ENCODE data around the gene RPTN. TPM values are rescaled to one million over a fixed set of nuclear protein-coding genes. Genes with fewer than 3 reads are reported as not detected.

Gene RPTN
- total RNA-seq, 8 experiments from 2014 or later: 0.05 to 0.41 (median 0.23) TPM; not detected in 4

DNA sequence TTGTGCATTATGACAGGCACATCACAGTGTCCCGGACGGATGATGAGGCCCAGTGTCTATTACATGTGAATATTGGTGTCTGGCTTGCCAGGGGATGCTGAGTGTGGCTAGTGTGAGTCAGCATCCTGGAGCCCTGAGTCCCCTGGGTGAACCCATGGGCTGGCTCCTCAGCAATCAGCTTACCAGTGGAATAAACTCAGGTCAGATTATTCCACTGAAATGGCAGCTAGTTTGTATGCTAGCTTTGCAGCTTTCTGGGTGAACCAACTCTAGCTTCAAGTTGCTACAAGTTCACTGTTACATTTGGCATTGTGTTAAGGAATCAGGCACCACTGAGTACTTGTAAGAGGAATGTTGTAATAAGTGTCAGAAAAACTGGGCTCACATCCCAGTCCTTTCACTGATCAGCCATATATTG, 23.9 kb upstream of the RPTN start:
- Histone ChIP-seq H3K4me3 (no peak overlapping the region), H3K27ac (no peak overlapping the region), H3K4me1 (replicated peaks in 1 of 2) (no peaks in the 10 kb centered on the region)
- peak in 3 of 8 experiments; percentile 20 to 94 (median 90) for ATAC-seq (replicated peaks in 6 of 8)
- in situ Hi-C loops (cut with MboI; ENCODE audit: low pct_unique_long_range_greater_than_20kb in 2 of 9, low sequenced_read_pairs in 9 of 9, unreplicated experiment in 9 of 9): loop anchor here in 3 of 9 experiments (5.0 to 25.0 kb wide), 3 partner anchors 41 to 279 kb away; no protein-coding TSS in a partner anchor
- 10 to 100% (median 31%) methylated on average over 1 to 2 of the region's 2 CpGs; no CpG with 5 or more reads in 4 of the 10 experiments for WGBS, 10 experiments

DNA sequence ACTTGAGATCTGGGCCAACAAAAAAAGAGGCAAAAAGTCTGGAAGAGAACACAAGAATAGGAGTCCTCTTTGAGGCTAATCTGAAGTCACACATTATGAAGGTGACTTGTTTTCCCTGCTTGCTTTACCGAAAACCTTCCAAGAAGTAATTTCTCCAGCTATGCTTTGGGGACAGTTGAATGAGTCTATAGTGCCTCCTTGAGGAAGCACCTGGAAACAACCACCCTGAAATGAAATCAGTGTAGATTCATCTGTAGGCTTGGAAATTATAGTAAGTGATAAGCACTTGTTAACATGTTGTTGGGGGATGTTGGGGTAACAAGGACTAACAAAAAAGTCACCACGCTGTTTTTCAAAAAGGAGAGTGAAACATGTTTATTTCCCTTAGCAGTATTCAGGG, 23.4 kb upstream of the RPTN start:
- 0 to 81% (median 51%) methylated on average over 1 to 2 of the region's 2 CpGs; no CpG with 5 or more reads in 2 of the 10 experiments for WGBS, 10 experiments
- in situ Hi-C loops (cut with MboI; ENCODE audit: low pct_unique_long_range_greater_than_20kb in 2 of 9, low sequenced_read_pairs in 9 of 9, unreplicated experiment in 9 of 9): loop anchor here in 3 of 9 experiments (5.0 to 25.0 kb wide), 3 partner anchors 40 to 280 kb away; no protein-coding TSS in a partner anchor

GRCh38 chr1:152179566-152179965, 20.5 kb upstream of the RPTN start:
- WGBS, 10 experiments: 33 to 100% (median 76%) methylated on average over 1 of the region's 1 CpG; no CpG with 5 or more reads in 4 of the 10 experiments
- Histone ChIP-seq H3K4me1 (replicated peaks in 1 of 2) (no peaks in the 10 kb centered on the region), H3K27ac (no peak overlapping the region), H3K4me3 (no peak overlapping the region)
- in situ Hi-C loops (cut with MboI; ENCODE audit: low pct_unique_long_range_greater_than_20kb in 2 of 9, low sequenced_read_pairs in 9 of 9, unreplicated experiment in 9 of 9): loop anchor here in 2 of 9 experiments (25.0 kb wide), 1 partner anchor 283 kb away; no protein-coding TSS in a partner anchor
- ATAC-seq (replicated peaks in 6 of 8): no peak

More for the DNA sequence above, 23.4 kb upstream of the RPTN start:
- ATAC-seq (replicated peaks in 6 of 8): peak in 2 of 8 experiments; percentile 51 to 52
- H3K4me3 ChIP-seq: no peak overlapping the region
- H3K27ac ChIP-seq: no peak overlapping the region
- no peaks in the 10 kb centered on the region for H3K4me1 ChIP-seq (replicated peaks in 1 of 2)

- in situ Hi-C loops (cut with MboI; ENCODE audit: low pct_unique_long_range_greater_than_20kb in 2 of 9, low sequenced_read_pairs in 9 of 9, unreplicated experiment in 9 of 9): no loop called here
- no peak for ATAC-seq (replicated peaks in 6 of 8)
- H3K4me3 ChIP-seq: no peak overlapping the region
- H3K27ac ChIP-seq: no peak overlapping the region
- H3K4me1 ChIP-seq (replicated peaks in 1 of 2): no peaks in the 10 kb centered on the region
- 24 to 75% (median 58%) methylated on average over 2 to 5 of the region's 5 CpGs; no CpG with 5 or more reads in 4 of the 10 experiments for WGBS, 10 experiments
Measured at GRCh38 chr1:152170287-152170905, 11.4 kb upstream of the RPTN start.

- no peaks in the 10 kb centered on the region for H3K4me1 ChIP-seq (replicated peaks in 1 of 2)
Measured at GRCh38 chr1:152169366-152170025, 10.5 kb upstream of the RPTN start.

DNA sequence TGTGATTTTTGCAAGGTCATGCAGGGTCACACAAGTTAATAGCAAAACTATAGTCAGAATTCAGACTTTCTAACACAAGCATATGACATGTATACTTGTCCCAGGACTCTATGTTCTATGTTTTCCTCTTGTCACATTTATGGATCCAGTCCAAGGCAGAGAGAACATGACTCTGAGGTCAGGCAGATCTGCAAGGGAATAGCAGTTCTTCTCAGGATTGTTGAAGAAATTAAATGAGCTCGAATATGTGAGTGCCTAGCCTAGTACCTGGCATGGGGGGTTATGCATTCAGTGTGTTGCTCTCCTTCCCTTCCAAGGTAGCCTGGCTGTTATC, 9.5 kb upstream of the RPTN start:
- in situ Hi-C loops (cut with MboI; ENCODE audit: low pct_unique_long_range_greater_than_20kb in 2 of 9, low sequenced_read_pairs in 9 of 9, unreplicated experiment in 9 of 9): no loop called here
- 0 to 60% (median 13%) methylated on average over 1 of the region's 1 CpG; no CpG with 5 or more reads in 5 of the 10 experiments for WGBS, 10 experiments
- Histone ChIP-seq H3K4me1 (replicated peaks in 1 of 2) (no peaks in the 10 kb centered on the region), H3K27ac (no peak overlapping the region), H3K4me3 (no peak overlapping the region)
- ATAC-seq (replicated peaks in 6 of 8): peak in 2 of 8 experiments; percentile 15 to 18

More at GRCh38 chr1:152169366-152170025, 10.5 kb upstream of the RPTN start:
- Histone ChIP-seq H3K4me3 (no peak overlapping the region), H3K27ac (no peak overlapping the region)
- in situ Hi-C loops (cut with MboI; ENCODE audit: low pct_unique_long_range_greater_than_20kb in 2 of 9, low sequenced_read_pairs in 9 of 9, unreplicated experiment in 9 of 9): no loop called here
- no peak for ATAC-seq (replicated peaks in 6 of 8)
- 7 to 100% (median 73%) methylated on average over 1 to 4 of the region's 4 CpGs; no CpG with 5 or more reads in 2 of the 10 experiments for WGBS, 10 experiments

- H3K4me3 ChIP-seq: no peak overlapping the region
- no peak overlapping the region for H3K27ac ChIP-seq
- H3K4me1 ChIP-seq (replicated peaks in 1 of 2): no peaks in the 10 kb centered on the region
- peak in 2 of 8 experiments; percentile 96 to 97 for ATAC-seq (replicated peaks in 6 of 8)
- WGBS, 10 experiments: 0 to 60% (median 15%) methylated on average over 1 to 3 of the region's 3 CpGs; no CpG with 5 or more reads in 2 of the 10 experiments
- in situ Hi-C loops (cut with MboI; ENCODE audit: low pct_unique_long_range_greater_than_20kb in 2 of 9, low sequenced_read_pairs in 9 of 9, unreplicated experiment in 9 of 9): no loop called here
Measured at GRCh38 chr1:152167835-152168534, 9.0 kb upstream of the RPTN start.

DNA sequence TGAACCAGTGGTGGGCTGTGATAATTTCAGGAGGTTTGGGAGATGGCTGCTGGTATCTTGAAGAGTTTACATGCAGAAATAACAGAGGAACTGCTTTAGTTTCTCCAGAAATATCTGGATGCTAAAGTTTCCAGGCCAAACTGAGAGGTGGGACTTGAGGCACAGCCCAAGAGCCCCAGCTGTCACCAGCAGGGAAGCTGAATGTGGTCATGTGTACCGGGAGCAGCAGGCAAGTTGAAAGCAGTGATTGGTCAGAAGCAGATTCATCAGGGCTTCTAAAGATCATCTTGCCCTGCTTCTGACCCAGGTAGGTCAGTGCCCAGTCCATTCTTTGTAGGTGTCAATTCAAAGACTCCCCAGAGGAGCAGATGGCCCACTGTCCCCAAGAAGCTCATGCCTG, 7.9 kb upstream of the RPTN start:
- Histone ChIP-seq H3K4me1 (replicated peaks in 1 of 2) (no peaks in the 10 kb centered on the region), H3K27ac (no peak overlapping the region), H3K4me3 (no peak overlapping the region)
- 0 to 100% (median 50%) methylated on average over 1 of the region's 1 CpG; no CpG with 5 or more reads in 6 of the 10 experiments for WGBS, 10 experiments
- ATAC-seq (replicated peaks in 6 of 8): no peak
- in situ Hi-C loops (cut with MboI; ENCODE audit: low pct_unique_long_range_greater_than_20kb in 2 of 9, low sequenced_read_pairs in 9 of 9, unreplicated experiment in 9 of 9): no loop called here

- Histone ChIP-seq H3K4me3 (no peak overlapping the region), H3K27ac (no peak overlapping the region), H3K4me1 (replicated peaks in 1 of 2) (no peaks in the 10 kb centered on the region)
- in situ Hi-C loops (cut with MboI; ENCODE audit: low pct_unique_long_range_greater_than_20kb in 2 of 9, low sequenced_read_pairs in 9 of 9, unreplicated experiment in 9 of 9): no loop called here
- 0 to 100% (median 62%) methylated on average over 1 to 4 of the region's 4 CpGs for WGBS, 10 experiments
- ATAC-seq (replicated peaks in 6 of 8): no peak
Measured at GRCh38 chr1:152165286-152166077, 6.5 kb upstream of the RPTN start.

DNA sequence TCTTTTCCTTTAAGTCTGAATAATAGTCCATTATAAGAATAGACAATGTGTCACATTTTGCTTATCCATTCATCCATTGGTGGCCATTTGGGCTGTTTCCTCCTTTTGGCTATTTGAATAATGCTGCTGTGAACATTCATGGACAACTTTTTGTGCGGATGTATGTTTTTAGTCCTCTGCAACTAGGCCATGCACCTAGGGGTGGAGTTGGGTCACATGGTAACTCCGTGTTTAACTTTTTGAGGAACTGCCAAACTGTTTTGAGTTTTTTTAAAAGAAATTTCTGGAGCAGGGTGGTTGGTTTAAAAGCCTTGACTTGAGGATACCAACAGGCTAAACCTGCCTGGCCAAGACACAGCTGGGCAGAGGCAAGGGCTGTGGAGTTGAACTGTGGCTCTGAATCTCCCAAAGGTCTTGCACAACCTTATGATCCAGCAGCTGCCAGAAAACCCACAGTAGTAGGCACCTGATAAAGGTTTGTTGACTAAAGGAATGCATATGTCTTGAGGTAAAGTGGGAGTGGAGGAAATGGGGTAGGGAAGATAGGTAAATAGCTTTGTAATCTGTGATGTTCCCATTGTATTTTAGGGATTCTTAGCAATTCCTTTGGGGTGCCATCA, 5.6 kb upstream of the RPTN start:
- no peak overlapping the region for H3K27ac ChIP-seq
- no peak for ATAC-seq (replicated peaks in 6 of 8)
- WGBS, 10 experiments: 6 to 100% (median 45%) methylated on average over 1 to 2 of the region's 2 CpGs; no CpG with 5 or more reads in 2 of the 10 experiments
- in situ Hi-C loops (cut with MboI; ENCODE audit: low pct_unique_long_range_greater_than_20kb in 2 of 9, low sequenced_read_pairs in 9 of 9, unreplicated experiment in 9 of 9): no loop called here
- H3K4me1 ChIP-seq (replicated peaks in 1 of 2): no peaks in the 10 kb centered on the region
- H3K4me3 ChIP-seq: no peak overlapping the region

DNA sequence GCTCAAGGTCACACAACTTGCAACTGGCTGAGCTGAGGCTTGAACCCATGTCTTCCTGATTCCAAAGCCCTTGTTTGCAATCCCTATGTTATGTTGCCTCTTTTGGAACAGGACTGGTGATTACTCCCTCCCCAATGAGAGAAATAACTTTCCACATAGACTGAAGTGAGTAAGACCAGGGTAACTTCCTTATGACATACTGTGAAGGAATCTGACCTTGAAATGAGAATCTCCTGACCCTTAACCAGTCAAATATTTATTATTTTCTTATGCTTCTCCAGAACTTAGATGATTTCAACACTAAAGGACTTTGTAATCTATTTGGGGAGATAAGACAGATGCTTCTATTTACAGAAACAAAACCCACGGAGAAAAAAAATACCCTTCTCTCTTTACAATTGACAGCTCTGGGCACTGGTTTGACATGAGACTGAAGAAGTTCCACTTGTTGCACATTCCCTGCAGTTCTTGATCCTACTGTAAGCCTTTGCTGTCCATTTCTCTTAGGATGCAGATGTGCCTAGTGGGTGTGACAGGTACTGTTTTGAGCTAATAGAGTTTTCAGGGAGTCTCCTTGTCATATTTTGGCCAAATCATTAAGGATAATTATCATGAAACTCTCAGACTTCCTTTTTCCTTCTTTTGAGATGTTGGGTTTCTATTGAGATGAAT, 3.9 kb upstream of the RPTN start:
- H3K4me3 ChIP-seq: no peak overlapping the region
- WGBS, 10 experiments: 0 to 100% (median 27%) methylated on average over 1 of the region's 1 CpG; no CpG with 5 or more reads in 3 of the 10 experiments
- in situ Hi-C loops (cut with MboI; ENCODE audit: low pct_unique_long_range_greater_than_20kb in 2 of 9, low sequenced_read_pairs in 9 of 9, unreplicated experiment in 9 of 9): no loop called here
- H3K4me1 ChIP-seq (replicated peaks in 1 of 2): no peaks in the 10 kb centered on the region
- no peak overlapping the region for H3K27ac ChIP-seq
- ATAC-seq (replicated peaks in 6 of 8): peak in 1 of 8 experiments; percentile 17

- H3K4me1 ChIP-seq (replicated peaks in 1 of 2): no peaks in the 10 kb centered on the region
- no peak overlapping the region for H3K4me3 ChIP-seq
- WGBS, 10 experiments: 15 to 83% (median 45%) methylated on average over 1 to 3 of the region's 3 CpGs; no CpG with 5 or more reads in 2 of the 10 experiments
- H3K27ac ChIP-seq: no peak overlapping the region
- in situ Hi-C loops (cut with MboI; ENCODE audit: low pct_unique_long_range_greater_than_20kb in 2 of 9, low sequenced_read_pairs in 9 of 9, unreplicated experiment in 9 of 9): no loop called here
- ATAC-seq (replicated peaks in 6 of 8): no peak
Measured at GRCh38 chr1:152160576-152160975, 1.5 kb upstream of the RPTN start.
